ENCODE data around the gene SLC38A9.

DNA sequence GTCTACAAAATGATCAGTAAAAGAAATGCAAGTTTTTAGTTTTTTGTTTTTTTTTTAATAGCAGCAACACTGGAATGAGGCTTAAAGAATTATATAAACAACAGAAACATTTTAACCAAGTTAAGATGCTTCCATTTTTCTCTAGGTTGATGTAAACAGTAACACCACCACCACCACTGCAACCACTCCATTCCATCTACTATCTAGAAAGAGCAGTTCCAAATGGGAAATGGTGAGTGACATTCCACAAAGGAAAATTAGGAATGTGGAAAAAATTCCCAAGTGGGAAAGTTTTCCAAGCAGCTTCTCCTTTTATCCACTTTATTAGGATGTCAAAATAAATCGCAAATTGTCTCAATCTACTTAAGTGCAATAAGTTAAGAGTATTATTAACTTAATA lies 32.6 kb downstream of the SLC38A9 start:
- TF ChIP-seq, protein P1, sequence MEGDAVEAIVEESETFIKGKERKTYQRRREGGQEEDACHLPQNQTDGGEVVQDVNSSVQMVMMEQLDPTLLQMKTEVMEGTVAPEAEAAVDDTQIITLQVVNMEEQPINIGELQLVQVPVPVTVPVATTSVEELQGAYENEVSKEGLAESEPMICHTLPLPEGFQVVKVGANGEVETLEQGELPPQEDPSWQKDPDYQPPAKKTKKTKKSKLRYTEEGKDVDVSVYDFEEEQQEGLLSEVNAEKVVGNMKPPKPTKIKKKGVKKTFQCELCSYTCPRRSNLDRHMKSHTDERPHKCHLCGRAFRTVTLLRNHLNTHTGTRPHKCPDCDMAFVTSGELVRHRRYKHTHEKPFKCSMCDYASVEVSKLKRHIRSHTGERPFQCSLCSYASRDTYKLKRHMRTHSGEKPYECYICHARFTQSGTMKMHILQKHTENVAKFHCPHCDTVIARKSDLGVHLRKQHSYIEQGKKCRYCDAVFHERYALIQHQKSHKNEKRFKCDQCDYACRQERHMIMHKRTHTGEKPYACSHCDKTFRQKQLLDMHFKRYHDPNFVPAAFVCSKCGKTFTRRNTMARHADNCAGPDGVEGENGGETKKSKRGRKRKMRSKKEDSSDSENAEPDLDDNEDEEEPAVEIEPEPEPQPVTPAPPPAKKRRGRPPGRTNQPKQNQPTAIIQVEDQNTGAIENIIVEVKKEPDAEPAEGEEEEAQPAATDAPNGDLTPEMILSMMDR (IDR thresholded peaks at IDR 0.05), result no peak
- no peak for TF ChIP-seq POLR2A (IDR thresholded peaks at IDR 0.05)
